Stimulated activated CD4-positive, alpha-beta T cell treated with anti-CD3 and anti-CD28 coated beads, TNF-alpha, amount 100 ng/mL, for 1 hour (primary cell): ENCODE measurements around the gene SLC1A3.

Experiments used
- DNase-seq, 3 donors: peaks; one replicate each; pipeline ENCODE4 v3.0.0-alpha.2; 2020; ENCODE audit warnings: low read depth in 3 of 3, low spot score in 1 of 3

The SLC1A3 gene

GRCh38 chr5:36712706-36713105 lies 106.3 kb downstream of the SLC1A3 start:
- no peak for DNase-seq

- no peak for DNase-seq
Observed at GRCh38 chr5:36713541-36713940, 107.1 kb downstream of the SLC1A3 start.

DNA sequence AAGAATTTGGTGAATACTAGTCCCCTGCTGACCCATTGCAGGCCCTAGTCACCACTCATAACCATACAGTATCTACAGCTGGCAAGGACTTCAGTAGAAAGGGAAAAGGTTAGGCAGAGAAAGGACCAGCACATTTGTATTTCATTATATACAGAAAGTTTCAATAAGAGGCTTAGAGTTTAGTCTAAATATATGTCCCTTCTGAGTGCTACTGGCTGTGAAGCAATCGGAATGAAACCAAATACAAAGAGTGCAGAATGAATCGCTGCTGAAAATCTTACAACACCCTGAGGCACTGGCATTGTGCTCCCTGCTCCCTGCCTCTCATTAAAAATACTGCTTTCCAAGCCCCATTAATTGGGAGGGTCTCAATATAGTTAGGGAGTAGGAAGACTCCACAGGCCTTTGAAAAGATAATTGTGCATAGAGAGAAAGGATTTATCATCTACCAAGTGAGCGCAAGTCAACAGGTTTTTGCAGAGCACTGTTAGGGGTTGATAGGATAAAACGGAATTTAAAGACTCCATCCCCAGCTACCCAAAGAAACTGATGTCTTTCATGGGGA lies 110.8 kb downstream of the SLC1A3 start:
- DNase-seq = no peak

DNA sequence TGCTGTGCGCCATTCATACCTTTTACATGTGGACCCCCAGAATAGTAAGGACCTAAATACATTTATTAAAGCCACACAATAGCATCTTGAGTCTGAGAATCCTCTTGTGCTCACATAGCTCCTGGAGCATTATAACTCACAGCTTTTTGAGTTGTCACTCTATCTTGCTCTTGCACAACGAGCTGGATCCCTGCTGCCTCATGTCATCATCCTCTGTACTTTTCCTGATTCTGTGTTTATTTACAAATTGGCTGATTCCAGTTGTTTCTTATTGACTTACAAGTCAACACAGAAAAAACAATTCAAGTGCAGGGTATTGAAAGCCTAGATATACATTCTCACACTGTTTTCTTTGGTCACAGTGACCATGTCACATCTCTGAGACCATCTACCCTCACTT lies 112.9 kb downstream of the SLC1A3 start:
- no peak for DNase-seq

DNA sequence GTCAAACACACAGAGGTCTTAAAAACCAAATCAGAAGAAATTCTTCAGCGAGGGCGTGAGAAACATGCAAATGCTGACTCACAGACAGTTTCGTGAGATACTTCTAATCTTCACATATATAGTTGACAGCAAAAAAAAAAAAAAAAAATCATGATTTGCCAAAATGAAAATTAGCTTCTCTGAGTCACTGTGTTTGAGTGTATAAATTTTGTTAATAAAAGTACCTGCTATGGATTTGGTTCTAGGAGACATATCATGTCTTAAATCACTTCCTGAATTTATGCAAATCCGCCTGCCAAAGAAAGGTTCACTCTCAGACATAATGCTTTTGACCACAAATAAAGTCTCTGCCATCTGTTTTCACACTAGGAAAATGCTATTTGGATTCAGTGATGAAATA lies 114.3 kb downstream of the SLC1A3 start:
- no peak for DNase-seq

- no peak for DNase-seq
Observed at GRCh38 chr5:36721664-36722235, 115.3 kb downstream of the SLC1A3 start.

GRCh38 chr5:36722900-36723299 lies 116.5 kb downstream of the SLC1A3 start:
- no peak for DNase-seq

GRCh38 chr5:36723912-36724311 lies 117.5 kb downstream of the SLC1A3 start:
- no peak for DNase-seq

GRCh38 chr5:36724467-36725332 lies 118.3 kb downstream of the SLC1A3 start:
- no peak for DNase-seq

GRCh38 chr5:36726317-36726716 lies 119.9 kb downstream of the SLC1A3 start:
- DNase-seq = no peak

GRCh38 chr5:36726767-36727166 lies 120.4 kb downstream of the SLC1A3 start:
- no peak for DNase-seq

GRCh38 chr5:36728697-36729543 lies 122.5 kb downstream of the SLC1A3 start:
- no peak for DNase-seq

DNA sequence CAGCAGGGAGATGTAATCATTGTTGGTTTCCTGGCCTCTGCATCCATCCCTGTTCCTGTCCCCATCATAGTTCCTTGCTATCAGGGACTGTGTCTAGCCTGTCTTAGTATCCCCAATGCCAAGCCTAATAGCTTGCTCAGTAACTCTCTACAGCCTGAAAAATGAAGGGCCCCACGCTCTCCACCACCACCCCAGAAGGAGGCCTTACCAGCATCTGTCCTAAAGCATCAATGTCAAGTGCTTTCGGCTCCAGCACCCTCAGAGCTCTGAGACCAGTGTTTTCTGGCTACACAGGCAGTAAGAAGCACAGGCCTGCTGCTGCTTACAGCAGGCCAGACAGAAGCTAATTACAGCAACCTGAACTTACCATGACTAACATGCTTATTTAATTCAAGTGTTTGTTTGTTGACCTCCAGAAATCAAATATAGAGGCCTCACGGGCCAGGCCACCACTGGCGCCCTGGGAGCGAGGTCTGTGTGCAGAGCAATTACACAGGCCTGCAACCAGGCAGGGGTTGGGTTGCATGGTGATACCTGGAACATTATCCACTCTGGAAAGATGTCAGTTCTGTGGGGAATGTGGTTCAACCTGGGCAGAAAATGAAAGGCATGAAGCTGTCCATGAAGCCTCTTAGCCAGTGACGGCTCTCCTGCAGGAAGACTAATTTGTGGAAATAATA lies 124.3 kb downstream of the SLC1A3 start:
- no peak for DNase-seq

DNA sequence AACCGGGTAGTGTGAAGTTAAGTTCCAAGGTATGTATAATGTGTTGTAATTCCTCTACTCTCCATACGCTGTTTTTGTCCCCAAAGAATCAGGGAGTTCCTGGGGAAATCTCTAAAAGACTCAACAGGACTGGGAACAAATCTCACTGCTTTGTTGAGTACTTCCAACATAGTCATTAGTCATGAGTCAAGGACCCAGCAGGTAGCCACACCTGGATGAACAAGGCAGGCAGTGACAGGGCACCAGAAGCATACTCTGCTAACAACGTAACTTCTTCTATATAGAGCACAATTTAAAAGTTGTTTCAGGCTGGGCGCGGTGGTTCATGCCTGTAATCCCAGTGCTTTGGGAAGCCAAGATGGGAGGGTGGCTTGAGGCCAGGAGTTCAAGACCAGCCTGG lies 126.8 kb downstream of the SLC1A3 start:
- DNase-seq = no peak

- no peak for DNase-seq
Observed at GRCh38 chr5:36734422-36734821, 128.0 kb downstream of the SLC1A3 start.

DNA sequence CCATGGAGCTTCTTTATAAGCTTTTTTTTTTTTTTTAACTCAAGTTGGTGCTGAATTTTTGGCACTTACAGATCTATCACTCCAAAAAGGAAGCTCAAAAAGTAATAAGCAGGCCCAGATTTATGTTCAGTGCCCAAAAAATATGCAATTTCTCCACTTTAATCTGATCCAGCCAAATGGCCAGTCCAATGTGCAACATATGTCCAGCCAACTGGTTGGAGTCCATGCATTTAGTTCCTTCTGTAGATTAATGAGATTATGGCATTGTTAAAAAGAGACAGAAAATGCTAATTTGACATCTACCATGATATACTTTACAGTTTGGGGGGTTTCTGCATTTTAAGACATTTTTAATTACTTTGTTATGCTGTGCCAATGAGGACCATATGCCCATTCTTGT lies 129.5 kb downstream of the SLC1A3 start:
- no peak for DNase-seq
